ENCODE measurements around the gene BACH2.
"Not testable (repeated sequence)": the region's sequence is repeated elsewhere in the genome, so short reads cannot be mapped to it uniquely, and the experiment has no call there.

Gene BACH2

GRCh38 chr6:89975991-89976693 is 320.5 kb downstream of the BACH2 start:
- H3K4me3 ChIP-seq (ENCODE audit: low read depth, low read length), result no peak overlapping the region
- no peak for TF ChIP-seq CTCF (IDR thresholded peaks at IDR 0.05; ENCODE audit: low read depth, low read length)

GRCh38 chr6:89975366-89975765 is 321.3 kb downstream of the BACH2 start:
- no peak overlapping the region for H3K4me3 ChIP-seq (ENCODE audit: low read depth, low read length)
- TF ChIP-seq CTCF (IDR thresholded peaks at IDR 0.05; ENCODE audit: low read depth, low read length), result no peak

GRCh38 chr6:89974834-89975233 is 321.8 kb downstream of the BACH2 start:
- H3K4me3 ChIP-seq (ENCODE audit: low read depth, low read length), result no peak overlapping the region
- no peak for TF ChIP-seq CTCF (IDR thresholded peaks at IDR 0.05; ENCODE audit: low read depth, low read length)

GRCh38 chr6:89972025-89972381 is 324.6 kb downstream of the BACH2 start:
- H3K4me3 ChIP-seq (ENCODE audit: low read depth, low read length), result no peak overlapping the region
- no peak for TF ChIP-seq CTCF (IDR thresholded peaks at IDR 0.05; ENCODE audit: low read depth, low read length)

GRCh38 chr6:89971338-89972024 is 325.2 kb downstream of the BACH2 start:
- not testable (repeated sequence) for H3K4me3 ChIP-seq (ENCODE audit: low read depth, low read length)

GRCh38 chr6:89970609-89971337 is 325.9 kb downstream of the BACH2 start:
- H3K4me3 ChIP-seq (ENCODE audit: low read depth, low read length), result no peak overlapping the region
- peak; percentile 42 for TF ChIP-seq CTCF (IDR thresholded peaks at IDR 0.05; ENCODE audit: low read depth, low read length)

- TF ChIP-seq CTCF (IDR thresholded peaks at IDR 0.05; ENCODE audit: low read depth, low read length), result no peak
- no peak overlapping the region for H3K4me3 ChIP-seq (ENCODE audit: low read depth, low read length)
Measured at GRCh38 chr6:89970072-89970471, 326.6 kb downstream of the BACH2 start.
